H1 (cell line): ENCODE data around the gene CEL. TPM values are rescaled to one million over a fixed set of nuclear protein-coding genes. Genes with fewer than 3 reads are reported as not detected.

Source experiments
- ASH2L ChIP-seq: fragments of 200-600, 300-600 bp; sonication (generic); IDR thresholded peaks from one replicate; pipeline ENCODE4 v1.7.1; 2017; ENCODE audit warnings: low read length
- BACH1 ChIP-seq: IDR thresholded peaks from 2 replicates; pipeline ENCODE4 v1.6.1; 2012; ENCODE audit warnings: low read length, improper control_type of control experiment
- CBX5 ChIP-seq: fragments of 300-800, 300-1000 bp; sonication (generic); IDR thresholded peaks from 2 replicates; pipeline ENCODE4 v1.7.1; 2016; ENCODE audit warnings: antibody characterized with exemption, low read length, low read depth
- CTCF ChIP-seq, 3 experiments: IDR thresholded peaks; 1 replicate in 2 of 3; 2 replicates in 1 of 3; pipeline versions ENCODE4 v1.5.1 to v1.6.1; 2011; ENCODE audit warnings: low read length in 3 of 3, mild to moderate bottlenecking in 3 of 3, inconsistent platforms in 2 of 3, low read depth in 1 of 3, moderate library complexity in 1 of 3; ENCODE audit not compliant: insufficient read depth in 1 of 3; ENCODE audit errors: control extremely low read depth in 1 of 3
- EGR1 ChIP-seq: IDR thresholded peaks from 2 replicates; pipeline ENCODE4 v1.6.1; 2011; ENCODE audit warnings: low read depth, low read length, borderline replicate concordance
- JUND ChIP-seq: IDR thresholded peaks from 2 replicates; pipeline ENCODE4 v1.6.1; 2011; ENCODE audit warnings: mild to moderate bottlenecking, improper control_type of control experiment, low read length
- NRF1 ChIP-seq: IDR thresholded peaks from 2 replicates; pipeline ENCODE4 v1.6.1; 2011; ENCODE audit warnings: mild to moderate bottlenecking, low read depth, low read length, improper control_type of control experiment
- RNF2 ChIP-seq: fragments of 200-900, 300-1000 bp; sonication (generic); IDR thresholded peaks from 2 replicates; pipeline ENCODE4 v1.7.1; 2016; ENCODE audit warnings: borderline replicate concordance, low read depth, mild to moderate bottlenecking, antibody characterized with exemption, low read length; ENCODE audit not compliant: poor library complexity, severe bottlenecking; ENCODE audit errors: missing control alignments
- SP1 ChIP-seq: IDR thresholded peaks from 2 replicates; pipeline ENCODE4 v1.6.1; 2011; ENCODE audit warnings: low read depth, low read length
- TAF7 ChIP-seq: optimal IDR thresholded peaks from 2 replicates; pipeline ENCODE3; 2011; ENCODE audit warnings: low read depth, mild to moderate bottlenecking, inconsistent platforms, low read length, moderate library complexity, borderline replicate concordance
- polyA plus RNA-seq, 7 experiments: library from polyadenylated mRNA; depleted of rRNA in 3 of 7; stranded (reverse) in 5 of 7; unstranded in 2 of 7; fragments of >200 nt in 5 of 7; fragments of 200-250 nt in 2 of 7; gene quantifications; 1 replicate in 5 of 7; 2 replicates in 1 of 7; 4 replicates in 1 of 7; pipeline versions ENCODE4 v1.2.1 to v1.2.3, GENCODE V29; 2011 to 2013; ENCODE audit warnings: missing spikeins in 2 of 7, mixed read lengths in 2 of 7
- total RNA-seq: library from RNA; stranded (reverse); fragmentation: NEBNext Ultra II Directional; extraction: Animal tissue kit (Norgen Biotek cat#: 25700); gene quantifications from 2 replicates; pipeline ENCODE4 v1.2.1, GENCODE V29; 2021
- TF ChIP-seq, protein P1 (sequence below): IDR thresholded peaks from 2 replicates; pipeline ENCODE4 v1.6.1; 2011; ENCODE audit warnings: low read length, improper control_type of control experiment

CEL gene
- total and polyA plus RNA-seq, 2 of the 8 experiments (the other 6 are each of a cell fraction or from before 2014, with no cell fraction given) = 1.8 to 3.4 TPM

DNA sequence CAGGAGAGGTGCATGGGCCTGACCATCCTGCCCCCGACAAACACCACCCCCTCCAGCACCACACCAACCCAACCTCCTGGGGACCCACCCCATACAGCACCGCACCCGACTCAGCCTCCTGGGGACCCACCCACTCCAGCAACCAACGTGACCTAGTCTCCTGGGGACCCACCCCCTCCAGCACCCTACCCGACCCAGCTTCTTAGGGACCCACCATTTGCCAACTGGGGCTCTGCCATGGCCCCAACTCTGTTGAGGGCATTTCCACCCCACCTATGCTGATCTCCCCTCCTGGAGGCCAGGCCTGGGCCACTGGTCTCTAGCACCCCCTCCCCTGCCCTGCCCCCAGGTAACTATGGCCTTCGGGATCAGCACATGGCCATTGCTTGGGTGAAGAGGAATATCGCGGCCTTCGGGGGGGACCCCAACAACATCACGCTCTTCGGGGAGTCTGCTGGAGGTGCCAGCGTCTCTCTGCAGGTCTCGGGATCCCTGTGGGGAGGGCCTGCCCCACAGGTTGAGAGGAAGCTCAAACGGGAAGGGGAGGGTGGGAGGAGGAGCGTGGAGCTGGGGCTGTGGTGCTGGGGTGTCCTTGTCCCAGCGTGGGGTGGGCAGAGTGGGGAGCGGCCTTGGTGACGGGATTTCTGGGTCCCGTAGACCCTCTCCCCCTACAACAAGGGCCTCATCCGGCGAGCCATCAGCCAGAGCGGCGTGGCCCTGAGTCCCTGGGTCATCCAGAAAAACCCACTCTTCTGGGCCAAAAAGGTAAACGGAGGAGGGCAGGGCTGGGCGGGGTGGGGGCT lies 4.6 kb downstream of the CEL start (continued):
- TF ChIP-seq, protein P1, sequence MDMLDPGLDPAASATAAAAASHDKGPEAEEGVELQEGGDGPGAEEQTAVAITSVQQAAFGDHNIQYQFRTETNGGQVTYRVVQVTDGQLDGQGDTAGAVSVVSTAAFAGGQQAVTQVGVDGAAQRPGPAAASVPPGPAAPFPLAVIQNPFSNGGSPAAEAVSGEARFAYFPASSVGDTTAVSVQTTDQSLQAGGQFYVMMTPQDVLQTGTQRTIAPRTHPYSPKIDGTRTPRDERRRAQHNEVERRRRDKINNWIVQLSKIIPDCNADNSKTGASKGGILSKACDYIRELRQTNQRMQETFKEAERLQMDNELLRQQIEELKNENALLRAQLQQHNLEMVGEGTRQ = no peak
- TF ChIP-seq ASH2L (no peak), TAF7 (no peak), EGR1 (no peak), RNF2 (no peak), BACH1 (no peak), CBX5 (no peak), SP1 (no peak), CTCF (IDR thresholded peaks at IDR 0.05; ENCODE audit: control extremely low read depth in 1 of 3, insufficient read depth in 1 of 3, low read depth in 1 of 3, low read length in 3 of 3) (no peak), JUND (no peak), NRF1 (no peak)
- TF ChIP-seq, all 59 proteins: peak for 0
